Measurements from ENCODE around the gene EIF4E1B. TPM values are rescaled to one million over a fixed set of nuclear protein-coding genes. Genes with fewer than 3 reads are reported as not detected.
A peak's percentile ranks its signal among the peaks of the same experiment; 100 is the strongest.

EIF4E1B gene
- total and polyA plus RNA-seq, 7 donors = 0.04 to 0.62 TPM; not detected in 5

- DNase-seq = no peak
- Histone ChIP-seq H3K36me3 (ENCODE audit: insufficient read depth in 1 of 2, low read depth in 1 of 2) (no peaks in the 10 kb centered on the region), H3K9me3 (no peaks in the 10 kb centered on the region), H3K4me3 (no peak overlapping the region), H3K27me3 (ENCODE audit: insufficient read depth in 3 of 3, low read length in 2 of 3) (no peaks in the 10 kb centered on the region), H3K4me1 (peaks cover 16% of the 10 kb centered on the region), H3K27ac (no peak overlapping the region)
- WGBS, 3 donors = 75 to 81% (median 77%) methylated on average over 9 of the region's 9 CpGs
- intact Hi-C loops (cut with DNase I) = no loop called here
- ATAC-seq = no peak
- TF ChIP-seq CTCF (IDR thresholded peaks at IDR 0.05) = no peak
Measured at GRCh38 chr5:176644294-176644693, 13.8 kb downstream of the EIF4E1B start.

- DNase-seq = no peak
- 82 to 89% (median 87%) methylated on average over 22 of the region's 22 CpGs for WGBS, 3 donors
Measured at GRCh38 chr5:176644878-176645670, 14.6 kb downstream of the EIF4E1B start.

GRCh38 chr5:176646049-176646706, 15.7 kb downstream of the EIF4E1B start:
- Histone ChIP-seq H3K27ac (peak overlapping the region; percentile 78), H3K4me3 (peak overlapping the region; percentile 87), H3K9me3 (no peaks in the 10 kb centered on the region), H3K4me1 (peaks cover 11% of the 10 kb centered on the region), H3K27me3 (ENCODE audit: insufficient read depth in 3 of 3, low read length in 2 of 3) (no peaks in the 10 kb centered on the region), H3K36me3 (ENCODE audit: insufficient read depth in 1 of 2, low read depth in 1 of 2) (no peaks in the 10 kb centered on the region)
- no peak for TF ChIP-seq CTCF (IDR thresholded peaks at IDR 0.05)
- intact Hi-C loops (cut with DNase I) = loop anchor here (2.0 to 5.0 kb wide), 3 partner anchors 34 to 74 kb away; partner anchors contain the start of gene GPRIN1 (in 1 of the 2)
- 89 to 96% (median 91%) methylated on average over 6 to 7 of the region's 7 CpGs for WGBS, 3 donors
- ATAC-seq = no peak
- DNase-seq = no peak

More at GRCh38 chr5:176644878-176645670, 14.6 kb downstream of the EIF4E1B start:
- intact Hi-C loops (cut with DNase I) = loop anchor here (5.0 kb wide), 2 partner anchors 33 to 73 kb away; partner anchors contain the start of gene GPRIN1 (in 1 of the 2)
- H3K4me1 ChIP-seq = peaks cover 16% of the 10 kb centered on the region
- no peak overlapping the region for H3K4me3 ChIP-seq
- no peak for TF ChIP-seq CTCF (IDR thresholded peaks at IDR 0.05)
- H3K27me3 ChIP-seq (ENCODE audit: insufficient read depth in 3 of 3, low read length in 2 of 3) = no peaks in the 10 kb centered on the region
- H3K9me3 ChIP-seq = no peaks in the 10 kb centered on the region
- H3K27ac ChIP-seq = no peak overlapping the region
- H3K36me3 ChIP-seq (ENCODE audit: insufficient read depth in 1 of 2, low read depth in 1 of 2) = no peaks in the 10 kb centered on the region
- ATAC-seq = no peak

- Histone ChIP-seq H3K4me1 (peaks cover 11% of the 10 kb centered on the region), H3K27ac (peak overlapping the region; percentile 78), H3K9me3 (no peaks in the 10 kb centered on the region), H3K27me3 (ENCODE audit: insufficient read depth in 3 of 3, low read length in 2 of 3) (no peaks in the 10 kb centered on the region), H3K4me3 (peak overlapping the region; percentile 87), H3K36me3 (ENCODE audit: insufficient read depth in 1 of 2, low read depth in 1 of 2) (no peaks in the 10 kb centered on the region)
- DNase-seq = no peak
- no peak for TF ChIP-seq CTCF (IDR thresholded peaks at IDR 0.05)
- intact Hi-C loops (cut with DNase I) = loop anchor here (2.0 to 5.0 kb wide), 3 partner anchors 34 to 74 kb away; partner anchors contain the start of gene GPRIN1 (in 1 of the 2)
- peak in 2 of 4 donors; percentile 1 to 2 for ATAC-seq
- WGBS, 3 donors = 5 to 16% (median 15%) methylated on average over 11 of the region's 11 CpGs
Measured at GRCh38 chr5:176646707-176647029, 16.2 kb downstream of the EIF4E1B start.

All from psoas muscle (tissue), 8 donors.